Measurements from ENCODE around the gene ADD2.

- TF ChIP-seq GATA1 (IDR thresholded peaks at IDR 0.05; ENCODE audit: low read depth, low read length) (no peak), POLR2A (IDR thresholded peaks at IDR 0.05; ENCODE audit: low read length) (no peak)
These were observed 91.5 kb downstream of the ADD2 start for GRCh38 chr2:70676301-70677035.

All from erythroblast (primary cell).